HepG2 (cell line): Measurements from ENCODE around the gene ANO1.

Experiments used
- ARNTL ChIP-seq: sonication (generic); formaldehyde crosslinking; IDR thresholded peaks from 2 replicates; pipeline ENCODE4 v1.4.0; 2020; ENCODE audit warnings: mild to moderate bottlenecking, missing genetic modification reagents
- EP300 ChIP-seq, 3 experiments: sonication (generic) in 1 of 3; formaldehyde crosslinking in 1 of 3; IDR thresholded peaks; 2 replicates each; pipeline versions ENCODE4 v1.5.1 to v1.6.1; 2011 to 2020; ENCODE audit warnings: low read depth in 2 of 3, low read length in 2 of 3, borderline replicate concordance in 1 of 3, improper control_type of control experiment in 1 of 3, mild to moderate bottlenecking in 1 of 3, missing genetic modification reagents in 1 of 3, moderate library complexity in 1 of 3
- POLR2A ChIP-seq, 2 experiments: IDR thresholded peaks; 2 replicates each; pipeline ENCODE4 v1.6.1; 2011; ENCODE audit warnings: low read depth in 2 of 2, low read length in 2 of 2, mild to moderate bottlenecking in 1 of 2, moderate library complexity in 1 of 2; ENCODE audit not compliant: insufficient read depth in 1 of 2
- TF ChIP-seq, protein P1 (sequence below): sonication (generic); formaldehyde crosslinking; IDR thresholded peaks from 2 replicates; pipeline ENCODE4 v1.5.0; 2020; ENCODE audit warnings: mild to moderate bottlenecking, missing genetic modification reagents, moderate library complexity
- TF ChIP-seq, protein P2 (sequence below): sonication (generic); formaldehyde crosslinking; IDR thresholded peaks from 2 replicates; pipeline ENCODE4 v1.5.1; 2020; ENCODE audit warnings: missing genetic modification reagents, mild to moderate bottlenecking, borderline replicate concordance

DNA sequence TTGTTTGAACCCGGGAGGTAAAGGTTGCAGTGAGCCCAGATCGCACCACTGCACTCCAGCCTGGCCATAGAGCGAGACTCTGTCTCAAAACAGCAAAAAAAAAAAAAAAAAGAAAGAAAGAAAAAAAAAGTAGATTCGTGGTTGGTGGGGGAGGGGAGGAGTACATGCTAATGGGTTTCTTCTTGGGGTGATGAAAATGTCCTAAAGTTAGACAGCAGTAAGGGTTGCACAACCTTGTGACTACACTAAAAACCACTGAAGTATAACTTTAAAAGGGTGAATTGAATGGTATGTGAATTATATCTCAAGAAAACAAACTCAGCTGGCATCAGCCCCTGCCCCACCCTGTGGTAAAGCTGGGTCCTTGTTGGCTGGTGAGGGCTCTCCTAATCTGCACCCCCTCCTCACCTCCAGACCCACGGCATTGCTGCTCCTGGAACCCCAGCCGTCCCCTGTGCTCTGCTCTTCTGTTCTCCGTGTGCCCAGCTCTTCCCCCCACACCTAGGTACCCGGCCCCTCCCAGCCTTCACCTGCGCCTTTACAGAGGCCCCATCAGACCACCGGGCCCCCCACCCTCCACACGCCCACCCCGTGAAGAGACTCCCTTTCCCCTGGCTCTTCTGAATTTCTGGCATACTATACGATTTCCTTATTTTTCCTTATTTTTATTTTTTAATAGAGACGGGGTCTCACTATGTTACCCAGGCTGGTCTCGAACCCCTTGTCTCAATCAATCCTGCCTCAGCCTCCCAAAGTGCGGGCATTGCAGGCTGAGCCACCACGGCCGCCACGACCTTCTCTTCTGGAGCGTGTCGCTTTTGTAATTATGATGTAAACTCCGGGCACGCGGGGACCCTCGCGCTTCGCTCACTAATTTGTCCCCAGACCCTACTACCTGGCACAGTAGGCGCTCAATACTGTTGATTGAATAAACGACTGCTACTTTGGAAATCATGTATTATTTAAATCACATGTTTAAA, 124.1 kb downstream of the ANO1 start:
- TF ChIP-seq ARNTL: no peak
- TF ChIP-seq, protein P1, sequence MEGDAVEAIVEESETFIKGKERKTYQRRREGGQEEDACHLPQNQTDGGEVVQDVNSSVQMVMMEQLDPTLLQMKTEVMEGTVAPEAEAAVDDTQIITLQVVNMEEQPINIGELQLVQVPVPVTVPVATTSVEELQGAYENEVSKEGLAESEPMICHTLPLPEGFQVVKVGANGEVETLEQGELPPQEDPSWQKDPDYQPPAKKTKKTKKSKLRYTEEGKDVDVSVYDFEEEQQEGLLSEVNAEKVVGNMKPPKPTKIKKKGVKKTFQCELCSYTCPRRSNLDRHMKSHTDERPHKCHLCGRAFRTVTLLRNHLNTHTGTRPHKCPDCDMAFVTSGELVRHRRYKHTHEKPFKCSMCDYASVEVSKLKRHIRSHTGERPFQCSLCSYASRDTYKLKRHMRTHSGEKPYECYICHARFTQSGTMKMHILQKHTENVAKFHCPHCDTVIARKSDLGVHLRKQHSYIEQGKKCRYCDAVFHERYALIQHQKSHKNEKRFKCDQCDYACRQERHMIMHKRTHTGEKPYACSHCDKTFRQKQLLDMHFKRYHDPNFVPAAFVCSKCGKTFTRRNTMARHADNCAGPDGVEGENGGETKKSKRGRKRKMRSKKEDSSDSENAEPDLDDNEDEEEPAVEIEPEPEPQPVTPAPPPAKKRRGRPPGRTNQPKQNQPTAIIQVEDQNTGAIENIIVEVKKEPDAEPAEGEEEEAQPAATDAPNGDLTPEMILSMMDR (CRISPR knock-in tag): no peak
- TF ChIP-seq, protein P2, sequence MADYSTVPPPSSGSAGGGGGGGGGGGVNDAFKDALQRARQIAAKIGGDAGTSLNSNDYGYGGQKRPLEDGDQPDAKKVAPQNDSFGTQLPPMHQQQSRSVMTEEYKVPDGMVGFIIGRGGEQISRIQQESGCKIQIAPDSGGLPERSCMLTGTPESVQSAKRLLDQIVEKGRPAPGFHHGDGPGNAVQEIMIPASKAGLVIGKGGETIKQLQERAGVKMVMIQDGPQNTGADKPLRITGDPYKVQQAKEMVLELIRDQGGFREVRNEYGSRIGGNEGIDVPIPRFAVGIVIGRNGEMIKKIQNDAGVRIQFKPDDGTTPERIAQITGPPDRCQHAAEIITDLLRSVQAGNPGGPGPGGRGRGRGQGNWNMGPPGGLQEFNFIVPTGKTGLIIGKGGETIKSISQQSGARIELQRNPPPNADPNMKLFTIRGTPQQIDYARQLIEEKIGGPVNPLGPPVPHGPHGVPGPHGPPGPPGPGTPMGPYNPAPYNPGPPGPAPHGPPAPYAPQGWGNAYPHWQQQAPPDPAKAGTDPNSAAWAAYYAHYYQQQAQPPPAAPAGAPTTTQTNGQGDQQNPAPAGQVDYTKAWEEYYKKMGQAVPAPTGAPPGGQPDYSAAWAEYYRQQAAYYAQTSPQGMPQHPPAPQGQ: no peak
- TF ChIP-seq POLR2A (IDR thresholded peaks at IDR 0.05; ENCODE audit: insufficient read depth in 1 of 2, low read depth in 2 of 2, low read length in 2 of 2): no peak
- no peak for TF ChIP-seq EP300 (IDR thresholded peaks at IDR 0.05; ENCODE audit: low read depth in 2 of 2, low read length in 2 of 2)
- TF ChIP-seq EP300 (CRISPR knock-in tag; IDR thresholded peaks at IDR 0.05; ENCODE audit: borderline replicate concordance): no peak
